ENCODE data around the gene TRAF7.

The TRAF7 gene

GRCh38 chr16:2147981-2148671, 7.5 kb upstream of the TRAF7 start, which contains the start of gene RAB26:
Gene RAB26 (plus strand): TSS chr16:2148625. CDS start chr16:2148784, 159 bp downstream.
- DNase-seq (ENCODE audit: low read depth, low spot score) = peak; percentile 82

GRCh38 chr16:2148714-2149629, 6.6 kb upstream of the TRAF7 start:
- peak; percentile 40 for DNase-seq (ENCODE audit: low read depth, low spot score)

- DNase-seq (ENCODE audit: low read depth, low spot score) = peak; percentile 16
These were observed 5.8 kb upstream of the TRAF7 start for GRCh38 chr16:2149630-2150417.

DNA sequence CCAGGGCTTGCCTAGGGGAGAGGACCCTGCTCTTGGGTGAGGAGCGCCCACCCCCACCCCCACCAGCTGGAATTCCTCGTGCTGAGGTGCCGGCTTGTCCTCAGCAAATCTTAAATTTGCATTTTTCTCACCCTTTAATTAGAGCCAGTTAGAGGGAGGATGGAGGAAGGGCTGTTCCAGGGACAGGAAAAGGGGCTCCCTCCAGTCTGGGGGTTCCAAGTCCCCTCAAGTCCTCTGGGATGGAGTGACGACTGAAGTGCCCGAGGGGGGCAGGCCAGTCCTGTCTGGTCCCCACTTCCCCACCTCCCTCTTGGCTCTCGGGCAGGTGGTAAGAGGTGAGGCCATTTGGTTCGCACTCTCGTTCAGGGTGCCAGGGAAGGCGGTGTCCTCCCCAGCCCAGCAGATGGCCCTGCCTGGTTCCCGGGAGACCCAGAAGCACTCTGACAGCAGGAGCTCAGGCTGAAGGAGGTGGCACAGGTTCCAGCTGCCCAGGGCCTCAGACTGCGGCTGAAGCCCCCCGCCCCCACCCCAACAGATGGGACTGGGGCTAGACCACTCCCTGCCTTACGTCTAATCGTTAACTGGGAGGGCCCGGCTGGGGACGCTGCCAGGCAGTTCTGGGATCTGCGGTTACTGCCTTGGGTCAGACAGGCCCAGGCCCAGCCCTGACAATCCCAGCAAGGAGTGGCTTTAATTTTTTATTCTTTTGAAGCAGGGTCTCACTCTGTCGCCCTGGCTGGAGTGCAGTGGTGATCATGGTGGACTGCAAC, 5.0 kb upstream of the TRAF7 start:
- peak; percentile 48 for DNase-seq (ENCODE audit: low read depth, low spot score)

DNA sequence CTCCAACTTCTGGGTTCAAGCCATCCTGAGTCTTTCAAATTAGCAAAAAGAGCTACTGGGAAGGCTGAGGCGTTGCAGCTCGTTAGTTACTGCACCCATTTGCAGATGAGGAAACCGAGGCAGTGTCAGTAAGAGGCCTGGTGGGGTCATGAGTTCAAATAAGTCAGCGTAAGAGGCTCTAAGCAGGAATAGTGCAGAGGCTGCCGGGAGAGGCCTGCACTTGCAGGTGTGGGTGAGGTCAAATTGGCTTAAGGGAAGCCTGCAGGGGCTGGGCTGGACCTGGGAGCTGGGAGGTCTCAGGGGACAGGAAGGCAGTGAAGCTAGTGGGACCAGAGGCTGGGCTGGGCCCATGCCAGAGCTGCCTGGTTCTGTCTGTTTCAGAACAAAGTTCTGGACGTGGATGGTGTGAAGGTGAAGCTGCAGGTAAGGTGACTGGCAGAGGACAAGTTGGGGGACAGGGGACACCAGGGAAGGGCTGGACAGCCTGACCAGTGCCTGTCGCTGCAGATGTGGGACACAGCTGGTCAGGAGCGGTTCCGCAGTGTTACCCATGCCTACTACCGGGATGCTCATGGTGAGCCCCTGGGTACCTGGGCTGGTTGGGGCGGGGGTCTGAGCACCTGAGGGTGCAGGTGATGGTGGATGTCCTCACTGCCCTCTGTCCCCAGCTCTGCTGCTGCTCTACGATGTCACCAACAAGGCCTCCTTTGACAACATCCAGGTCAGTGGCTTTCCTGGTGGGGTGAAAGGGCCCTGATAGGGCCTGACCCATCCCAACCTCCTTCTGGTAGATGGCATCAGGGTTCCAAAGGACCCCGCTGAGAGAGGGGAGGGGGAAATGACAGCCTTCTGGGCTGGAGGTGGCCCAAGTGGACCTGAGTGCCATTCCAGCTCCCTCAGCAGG, 4.1 kb upstream of the TRAF7 start:
- peak; percentile 2 for DNase-seq (ENCODE audit: low read depth, low spot score)

GRCh38 chr16:2152695-2153506, 2.7 kb upstream of the TRAF7 start:
- DNase-seq (ENCODE audit: low read depth, low spot score) = peak; percentile 30

DNA sequence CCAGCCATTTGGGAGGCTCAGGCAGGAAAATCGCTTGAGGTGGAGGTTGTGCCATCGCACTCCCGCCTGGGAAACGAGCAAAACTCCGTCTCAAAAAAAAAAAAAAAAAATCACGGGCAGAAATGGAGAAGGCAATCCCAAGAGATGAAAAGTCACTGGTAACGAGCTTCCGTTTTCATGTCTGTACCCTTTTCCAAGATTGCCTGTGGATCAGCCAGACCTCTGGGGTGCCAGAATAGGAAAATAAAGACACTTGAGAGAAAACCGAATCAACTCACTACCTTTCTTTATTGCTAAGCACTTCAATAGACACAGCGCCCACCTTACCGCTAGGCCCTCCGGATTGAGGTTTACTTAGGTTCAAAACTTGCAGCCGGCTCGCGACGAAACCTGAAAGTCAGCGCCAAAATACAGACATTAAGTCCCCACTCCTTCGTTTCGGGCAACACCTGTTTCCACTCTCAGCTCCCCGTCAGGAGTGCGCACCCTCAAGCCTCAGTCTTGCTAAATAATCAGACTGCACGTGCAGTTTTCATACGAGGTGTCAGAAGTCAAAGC, 970 bp upstream of the TRAF7 start:
- DNase-seq (ENCODE audit: low read depth, low spot score) = no peak

DNA sequence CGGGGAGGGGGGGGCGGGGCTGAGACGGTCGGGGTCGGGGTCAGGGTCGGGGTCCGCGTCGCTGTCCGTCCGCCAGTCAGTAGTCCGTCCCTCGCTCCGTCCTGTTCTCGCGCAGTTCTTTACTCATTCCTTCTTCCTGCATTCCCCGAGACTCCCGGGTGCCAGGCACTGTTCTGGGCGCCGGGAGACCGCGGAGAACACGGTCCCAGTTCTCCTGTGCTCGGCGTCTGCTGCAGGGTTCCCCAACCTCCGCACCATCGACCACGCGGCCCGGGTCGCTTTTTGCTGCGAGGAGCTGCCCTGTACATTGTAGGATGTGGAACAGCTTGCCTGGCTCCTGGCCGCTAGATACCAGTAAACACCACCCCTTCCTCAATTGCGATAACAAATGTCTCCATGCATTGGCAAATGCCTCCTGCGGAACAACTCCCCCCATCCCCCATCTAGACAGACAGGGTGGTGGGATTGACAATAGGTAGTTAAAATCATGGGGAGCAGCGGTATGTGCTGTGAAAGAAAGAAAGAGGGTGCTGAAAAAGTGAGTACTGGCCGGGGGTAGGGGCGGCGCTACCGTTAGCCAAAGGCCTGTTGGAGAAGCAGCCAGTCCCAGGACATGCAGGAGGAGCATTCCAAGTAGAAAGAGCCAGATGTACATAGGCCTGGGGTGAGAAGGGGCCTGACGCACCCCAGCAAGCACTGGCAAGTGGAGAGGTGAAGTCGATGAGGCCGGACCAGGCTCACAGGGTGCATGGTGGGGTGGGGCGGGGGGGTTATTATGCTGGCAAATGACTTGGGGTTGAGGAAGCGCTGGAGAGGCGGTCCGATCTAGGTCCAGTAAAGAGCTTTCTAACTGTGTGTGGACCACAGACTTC, 631 bp downstream of the TRAF7 start:
- peak; percentile 75 for DNase-seq (ENCODE audit: low read depth, low spot score)

- DNase-seq (ENCODE audit: low read depth, low spot score) = no peak
These were observed 1.3 kb downstream of the TRAF7 start for GRCh38 chr16:2156849-2157224.

DNA sequence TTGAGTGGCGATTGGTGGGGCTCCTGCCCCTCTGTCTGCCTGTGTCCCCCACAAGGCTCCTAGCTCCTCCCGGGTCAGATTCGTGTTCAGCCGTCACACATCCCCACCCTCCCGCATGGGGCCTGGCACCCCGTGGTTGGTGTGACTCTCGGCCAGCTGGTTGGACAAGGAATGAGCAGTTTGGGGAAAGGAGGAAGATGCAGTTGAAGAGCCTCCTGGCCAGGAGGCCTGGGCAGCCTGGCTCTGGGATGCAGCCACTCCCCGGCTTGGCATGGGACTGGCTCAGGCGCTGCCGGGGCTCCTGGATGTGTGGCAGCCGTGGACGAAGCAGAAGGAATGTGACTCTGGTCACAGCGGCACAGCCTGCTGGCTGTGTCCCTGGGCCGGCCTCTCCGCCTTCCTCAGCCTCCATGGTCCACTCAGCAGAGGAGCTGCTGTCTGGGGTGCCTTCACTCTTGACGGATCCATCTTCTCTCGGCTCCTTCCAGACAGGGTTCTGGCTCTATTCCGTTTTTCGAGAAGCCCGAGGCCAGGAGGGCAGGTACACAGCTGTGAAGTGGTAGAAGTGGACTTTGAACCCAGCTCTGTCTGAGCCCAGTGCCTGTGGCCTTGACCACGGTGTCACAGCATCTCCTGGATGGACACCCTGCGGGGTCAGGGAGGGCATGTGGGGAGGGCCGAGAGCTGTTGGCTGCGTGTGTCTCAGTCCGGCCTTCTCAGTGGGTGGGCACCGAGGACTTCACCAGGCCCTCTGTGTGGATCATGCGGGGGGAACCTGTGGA, 2.1 kb downstream of the TRAF7 start:
- peak; percentile 29 for DNase-seq (ENCODE audit: low read depth, low spot score)

DNA sequence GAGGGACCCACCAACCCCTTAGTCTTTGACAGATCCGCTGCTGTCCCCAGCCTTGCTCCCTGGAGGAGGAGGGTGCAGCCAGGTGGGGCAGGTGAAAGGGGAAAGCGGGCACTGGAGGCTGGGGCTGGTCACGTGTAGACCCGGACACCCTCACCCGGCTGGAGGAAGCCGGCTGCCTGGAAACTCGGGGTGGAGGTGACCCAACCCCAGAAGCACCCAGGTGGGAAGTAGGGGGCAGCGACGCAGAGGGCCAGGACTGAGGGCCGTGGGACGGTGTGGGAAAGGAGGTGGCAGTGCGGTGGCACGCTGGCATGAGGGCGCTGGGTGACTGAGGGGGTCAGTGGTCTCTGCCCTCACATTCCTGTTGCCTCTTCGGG, 2.7 kb downstream of the TRAF7 start:
- no peak for DNase-seq (ENCODE audit: low read depth, low spot score)

- peak; percentile 91 for DNase-seq (ENCODE audit: low read depth, low spot score)
These were observed 3.7 kb downstream of the TRAF7 start for GRCh38 chr16:2159175-2159838.

- peak; percentile 60 for DNase-seq (ENCODE audit: low read depth, low spot score)
These were observed 5.5 kb downstream of the TRAF7 start for GRCh38 chr16:2160915-2161551.

DNA sequence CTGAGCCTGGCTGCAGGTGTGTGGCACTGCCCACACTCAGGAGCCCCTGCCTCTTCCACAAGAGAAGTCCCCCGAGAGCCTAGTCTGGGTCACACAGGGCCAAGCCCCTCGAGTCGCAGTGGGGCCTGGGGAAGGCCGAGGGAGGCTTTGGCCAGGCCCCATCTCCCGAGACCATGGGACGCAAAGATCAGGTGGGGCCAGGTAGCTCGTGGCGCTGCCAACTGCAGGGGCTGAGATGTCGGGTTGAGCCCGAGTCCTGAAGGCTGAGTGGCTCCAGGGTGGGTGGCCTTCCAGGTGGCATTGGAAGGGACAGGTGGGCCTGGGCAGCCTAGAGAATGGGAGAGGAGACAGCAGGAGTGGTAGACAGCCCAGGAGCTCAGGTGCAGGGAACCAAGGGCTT, 6.3 kb downstream of the TRAF7 start:
- DNase-seq (ENCODE audit: low read depth, low spot score) = no peak

DNA sequence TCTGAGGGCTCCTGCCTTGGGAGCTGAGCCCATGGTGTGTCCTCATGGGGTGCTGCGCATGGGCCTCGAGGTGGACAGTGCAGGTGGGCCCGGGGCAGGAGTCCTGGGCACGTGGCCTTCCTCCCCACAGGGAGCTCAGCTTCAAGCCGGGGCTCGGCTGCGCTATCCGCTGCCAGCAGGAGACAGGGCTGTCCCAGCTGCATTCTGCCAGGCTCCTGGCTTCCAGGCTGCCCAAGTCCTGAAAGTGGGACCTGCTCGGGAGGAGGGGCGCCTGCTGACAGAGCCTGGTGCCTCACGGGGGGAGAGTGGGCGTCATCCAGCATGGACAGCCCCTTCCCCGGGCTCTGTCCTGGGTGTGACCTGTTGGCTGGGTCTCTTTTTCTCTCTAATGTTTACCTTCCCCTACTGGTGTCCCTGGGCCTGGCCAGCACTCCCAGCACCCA, 7.1 kb downstream of the TRAF7 start:
- no peak for DNase-seq (ENCODE audit: low read depth, low spot score)

GRCh38 chr16:2163211-2163881, 7.8 kb downstream of the TRAF7 start:
- DNase-seq (ENCODE audit: low read depth, low spot score) = peak; percentile 35
